Stimulated activated CD8-positive, alpha-beta memory T cell treated with anti-CD3 and anti-CD28 coated beads, Interleukin-12 subunit alpha, Interleukin-12 subunit beta, amount 100 ng/mL, for 24 hours (primary cell): ENCODE measurements around the gene TIMM17A.
"Not testable (repeated sequence)": the region's sequence is repeated elsewhere in the genome, so short reads cannot be mapped to it uniquely, and the experiment has no call there.

Experiments
- DNase-seq: peaks from one replicate; pipeline ENCODE4 v3.0.0-alpha.2; 2020; ENCODE audit errors: extremely low read depth

The TIMM17A gene

DNA sequence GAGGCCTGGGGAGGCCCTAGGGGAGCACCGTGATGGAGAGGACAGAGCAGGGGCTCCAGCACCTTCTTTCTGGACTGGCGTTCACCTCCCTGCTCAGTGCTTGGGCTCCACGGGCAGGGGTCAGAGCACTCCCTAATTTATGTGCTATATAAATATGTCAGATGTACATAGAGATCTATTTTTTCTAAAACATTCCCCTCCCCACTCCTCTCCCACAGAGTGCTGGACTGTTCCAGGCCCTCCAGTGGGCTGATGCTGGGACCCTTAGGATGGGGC lies 60.3 kb downstream of the TIMM17A start:
- DNase-seq: no peak

DNA sequence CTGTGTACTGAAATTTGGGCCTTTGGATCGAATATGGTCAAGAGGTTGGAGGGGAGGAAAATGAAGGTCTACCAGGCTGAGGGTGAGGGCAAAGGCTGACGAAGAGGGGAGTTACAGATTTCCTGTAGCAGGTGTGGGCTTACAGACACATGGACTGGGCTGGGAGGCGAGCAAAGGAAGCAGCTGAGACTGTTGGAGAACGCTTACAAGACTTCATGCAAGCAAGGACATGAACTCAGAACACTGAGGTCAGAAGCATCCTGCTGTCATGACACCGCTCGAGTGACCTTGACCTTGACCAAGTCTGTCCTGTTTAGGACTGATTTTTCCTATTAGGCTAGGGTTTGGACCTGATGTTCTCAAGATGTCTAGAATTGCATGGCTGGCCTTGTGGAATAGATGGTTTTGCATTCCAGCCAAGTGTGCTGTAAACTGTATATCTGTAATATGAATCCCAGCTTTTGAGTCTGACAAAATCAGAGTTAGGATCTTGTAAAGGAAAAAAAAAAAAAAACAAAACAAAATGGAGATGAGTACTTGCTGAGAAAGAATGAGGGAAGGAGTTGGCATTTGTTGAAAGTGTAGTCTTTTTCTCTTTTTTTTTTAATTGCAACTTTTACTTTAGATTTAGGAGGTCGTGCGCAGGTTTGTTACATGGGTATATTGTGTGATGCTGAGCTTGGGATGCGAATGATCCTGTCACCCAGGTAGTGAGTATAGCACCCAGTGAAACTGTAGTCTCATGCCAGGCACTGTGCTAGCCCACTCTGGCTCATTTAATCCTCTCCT lies 60.9 kb downstream of the TIMM17A start:
- no peak for DNase-seq

DNA sequence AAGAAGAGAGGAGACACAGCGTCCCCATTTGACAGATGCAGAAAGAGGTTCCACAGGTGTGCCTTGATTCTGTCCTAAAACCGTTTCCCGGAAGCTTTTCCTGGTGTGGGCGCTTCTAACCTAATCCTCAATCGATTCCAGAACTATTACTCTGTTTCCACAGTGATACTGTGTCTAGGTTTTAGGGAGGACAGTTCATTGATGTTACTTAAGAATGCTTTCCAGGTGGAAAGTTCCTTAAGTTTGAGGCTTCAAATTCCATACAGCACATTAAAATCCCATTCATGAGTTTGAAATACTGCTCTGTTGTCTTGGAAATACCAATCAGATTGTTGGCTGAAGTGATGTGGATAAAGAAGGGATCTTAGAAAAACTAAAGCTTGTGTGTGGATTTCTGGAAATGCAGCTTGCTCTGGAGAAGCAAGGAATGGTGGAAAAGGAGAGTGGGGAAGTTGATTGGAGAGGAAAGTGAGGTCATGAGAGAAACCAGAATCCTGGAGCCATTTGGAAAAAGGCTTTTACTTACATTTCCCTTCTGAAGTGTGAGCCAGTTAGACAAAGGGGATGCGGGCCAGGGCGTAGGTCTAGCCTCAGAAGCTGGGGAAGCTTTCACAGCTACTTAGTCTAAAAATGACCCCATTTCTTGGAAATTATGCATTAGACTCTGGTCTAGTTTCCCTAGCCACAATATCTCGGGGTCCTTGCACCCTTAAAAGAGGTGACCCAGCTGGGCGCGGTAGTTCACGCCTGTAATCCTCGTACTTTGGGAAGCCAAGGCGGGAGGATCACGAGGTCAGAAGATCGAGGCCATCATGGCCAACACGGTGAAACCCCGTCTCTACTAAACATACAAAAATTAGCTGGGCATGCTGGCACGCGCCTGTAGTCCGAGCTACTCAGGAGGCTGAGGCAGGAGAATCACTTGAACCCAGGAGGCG lies 61.8 kb downstream of the TIMM17A start:
- DNase-seq: no peak

DNA sequence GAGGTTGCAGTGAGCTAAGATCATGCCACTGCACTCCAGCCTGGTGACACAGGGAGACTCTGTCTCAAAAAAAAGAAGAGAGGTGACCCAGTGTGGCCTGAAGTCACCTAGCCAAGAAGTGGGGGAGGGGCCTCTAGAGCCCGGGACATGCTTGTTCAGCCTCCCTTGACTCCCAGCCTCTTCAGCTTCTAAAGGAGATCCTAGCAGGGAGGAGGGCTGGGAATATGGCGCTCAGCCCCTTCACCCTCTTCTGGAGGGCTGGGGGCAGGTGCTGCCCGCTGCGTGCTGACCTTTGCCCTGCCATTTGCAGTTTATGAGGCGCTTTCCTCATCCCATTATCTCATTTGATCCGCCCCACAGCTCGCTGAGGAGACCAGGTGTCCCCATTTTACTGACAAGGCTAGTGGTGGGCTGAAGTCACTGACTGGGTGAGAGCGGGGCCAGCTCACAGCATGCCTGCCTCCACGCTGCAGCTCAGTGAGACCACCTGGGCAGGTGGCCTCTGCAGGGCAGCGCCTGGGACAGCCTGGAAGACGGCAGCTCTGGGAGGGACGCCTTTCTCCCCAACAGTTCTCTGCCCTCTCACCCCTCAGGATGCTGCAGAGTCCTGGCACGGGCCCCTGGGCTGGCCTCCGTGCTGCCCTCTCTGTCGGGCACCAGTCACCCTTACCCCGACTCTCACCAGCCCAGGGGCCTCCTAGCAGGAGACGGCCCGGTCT lies 62.6 kb downstream of the TIMM17A start:
- no peak for DNase-seq

DNA sequence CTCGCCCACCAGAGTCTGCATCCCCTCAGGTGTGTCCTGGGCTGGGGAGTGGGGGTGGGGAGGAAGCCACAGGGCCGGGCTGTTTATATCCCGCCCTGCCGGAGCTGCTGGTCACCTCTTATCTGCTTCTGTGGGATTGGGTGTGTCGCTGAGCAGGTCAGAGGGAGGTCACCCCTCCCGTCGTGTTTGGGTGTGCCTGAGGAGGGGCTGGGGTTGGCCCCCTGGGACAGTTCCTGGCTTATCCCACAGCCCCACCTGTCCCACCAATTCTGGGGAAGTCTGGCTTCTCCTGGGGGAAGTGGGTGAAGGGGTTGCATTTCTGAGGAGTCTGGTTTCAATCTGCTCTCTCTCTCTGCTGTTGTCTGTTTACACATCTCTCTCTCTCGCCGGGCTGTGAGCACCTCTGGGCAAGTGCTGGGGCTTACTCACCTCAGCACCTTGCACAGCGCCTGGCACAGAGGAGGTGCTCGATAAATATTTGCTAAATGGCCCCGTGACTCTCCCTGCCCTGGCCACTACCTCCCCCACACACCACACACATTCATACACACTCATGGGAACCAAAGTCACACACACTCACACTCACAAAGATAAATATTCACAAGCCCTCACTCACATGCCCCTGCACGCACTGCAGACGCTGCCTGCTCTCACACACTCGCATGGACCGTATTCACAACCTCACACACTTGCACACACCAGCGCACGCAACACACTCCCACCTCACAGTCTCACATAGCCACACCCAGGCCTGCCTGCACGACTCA lies 63.3 kb downstream of the TIMM17A start:
- DNase-seq: no peak

DNA sequence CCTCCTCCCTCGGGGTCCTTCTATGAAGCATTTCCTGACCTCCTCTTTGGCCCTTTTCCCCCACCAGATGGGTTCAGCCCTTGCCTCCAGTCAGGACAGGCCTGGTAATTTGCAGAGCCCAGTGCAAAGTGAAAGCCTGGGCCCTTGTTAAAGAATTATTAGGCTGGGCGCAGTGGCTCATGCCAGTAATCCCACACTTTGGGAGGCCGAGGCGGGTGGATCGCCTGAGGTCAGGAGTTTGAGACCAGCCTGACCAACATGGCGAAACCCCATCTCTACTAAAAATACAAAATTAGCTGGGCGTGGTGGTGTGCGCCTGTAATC lies 63.9 kb downstream of the TIMM17A start:
- DNase-seq: not testable (repeated sequence)
